Activated T-helper 17 cell treated with anti-CD3 and anti-CD28 coated beads, Interleukin-2, amount 50 U/mL, for 72 hours (primary cell): ENCODE results near the gene CCL5. TPM values are rescaled to one million over a fixed set of nuclear protein-coding genes. Genes with fewer than 3 reads are reported as not detected.

ENCODE experiments used
- ATAC-seq: fragments of 150-1000 bp; cut with Tn5 transposase; replicated peaks from 2 replicates; pipeline ENCODE4 v1.10.0; 2021; ENCODE audit warnings: mild to moderate bottlenecking, moderate library complexity
- H3K27ac Mint-ChIP-seq: one replicate; pipeline ENCODE4 v1.8.0; 2022; ENCODE audit warnings: mixed read lengths
- H3K27me3 Mint-ChIP-seq: one replicate; pipeline ENCODE4 v1.8.0; 2022; ENCODE audit warnings: mixed read lengths
- H3K36me3 Mint-ChIP-seq: one replicate; pipeline ENCODE4 v1.8.0; 2022; ENCODE audit warnings: low read depth, mild to moderate bottlenecking, mixed read lengths
- H3K4me1 Mint-ChIP-seq: one replicate; pipeline ENCODE4 v1.8.0; 2022; ENCODE audit warnings: mixed read lengths
- H3K4me3 Mint-ChIP-seq: one replicate; pipeline ENCODE4 v1.8.0; 2022; ENCODE audit warnings: mild to moderate bottlenecking, mixed read lengths
- H3K9me3 Mint-ChIP-seq: one replicate; pipeline ENCODE4 v1.8.0; 2022; ENCODE audit warnings: mixed read lengths
- total RNA-seq, 2 donors: library from RNA; stranded (reverse); gene quantifications; one replicate each; pipeline ENCODE4 v1.2.3, GENCODE V29; 2022

Gene CCL5
- 10 to 100 TPM; 17.2 to 22.5 TPM for total RNA-seq

- peak; percentile 91 for ATAC-seq
- Mint-ChIP-seq H3K27ac (peak within 1 kb of the TSS; percentile 92), H3K4me3 (peak within 1 kb of the TSS; percentile 69), H3K4me1 (peaks cover 18% of the 10 kb centered on the region), H3K27me3 (peaks cover 5% of the 10 kb centered on the region), H3K36me3 (no peaks in the 10 kb centered on the region), H3K9me3 (no peaks in the 10 kb centered on the region)
These were observed at the start of gene CCL5 for GRCh38 chr17:35879773-35880654. TSS of gene CCL5 (minus strand) at chr17:35880360.

- peaks cover 5% of the 10 kb centered on the region for H3K36me3 Mint-ChIP-seq
- no peaks in the 10 kb centered on the region for H3K27me3 Mint-ChIP-seq
- no peaks in the 10 kb centered on the region for H3K9me3 Mint-ChIP-seq
- H3K4me1 Mint-ChIP-seq = peaks cover 7% of the 10 kb centered on the region
- H3K4me3 Mint-ChIP-seq = no peak overlapping the region
- ATAC-seq = no peak
- no peak overlapping the region for H3K27ac Mint-ChIP-seq
These were observed 47.6 kb upstream of the CCL5 start for GRCh38 chr17:35927714-35928113.

- H3K27ac Mint-ChIP-seq = no peak overlapping the region
- no peaks in the 10 kb centered on the region for H3K27me3 Mint-ChIP-seq
These were observed 43.5 kb upstream of the CCL5 start for GRCh38 chr17:35923609-35924114.

GRCh38 chr17:35920229-35920628 is 40.1 kb upstream of the CCL5 start:
- H3K4me1 Mint-ChIP-seq = no peaks in the 10 kb centered on the region
- no peak for ATAC-seq

More at GRCh38 chr17:35923609-35924114, 43.5 kb upstream of the CCL5 start:
- Mint-ChIP-seq H3K4me3 (no peak overlapping the region), H3K36me3 (no peaks in the 10 kb centered on the region), H3K4me1 (no peaks in the 10 kb centered on the region), H3K9me3 (no peaks in the 10 kb centered on the region)
- peak; percentile 38 for ATAC-seq

GRCh38 chr17:35918665-35919064 is 38.5 kb upstream of the CCL5 start:
- no peak for ATAC-seq
- Mint-ChIP-seq H3K27me3 (peaks cover 4% of the 10 kb centered on the region), H3K27ac (no peak overlapping the region), H3K36me3 (no peaks in the 10 kb centered on the region), H3K4me3 (no peak overlapping the region), H3K9me3 (no peaks in the 10 kb centered on the region), H3K4me1 (no peaks in the 10 kb centered on the region)

More at GRCh38 chr17:35920229-35920628, 40.1 kb upstream of the CCL5 start:
- Mint-ChIP-seq H3K27me3 (peaks cover 4% of the 10 kb centered on the region), H3K36me3 (no peaks in the 10 kb centered on the region), H3K9me3 (no peaks in the 10 kb centered on the region), H3K4me3 (no peak overlapping the region), H3K27ac (no peak overlapping the region)

- no peak for ATAC-seq
- no peaks in the 10 kb centered on the region for H3K4me1 Mint-ChIP-seq
- no peak overlapping the region for H3K27ac Mint-ChIP-seq
- peaks cover 4% of the 10 kb centered on the region for H3K27me3 Mint-ChIP-seq
- H3K36me3 Mint-ChIP-seq = no peaks in the 10 kb centered on the region
- H3K4me3 Mint-ChIP-seq = no peak overlapping the region
- H3K9me3 Mint-ChIP-seq = no peaks in the 10 kb centered on the region
These were observed 37.5 kb upstream of the CCL5 start for GRCh38 chr17:35917519-35918213.

- no peak for ATAC-seq
- Mint-ChIP-seq H3K4me3 (no peak overlapping the region), H3K36me3 (no peaks in the 10 kb centered on the region)
These were observed 35.2 kb upstream of the CCL5 start for GRCh38 chr17:35915153-35915964.

GRCh38 chr17:35914354-35914753 is 34.2 kb upstream of the CCL5 start:
- Mint-ChIP-seq H3K36me3 (no peaks in the 10 kb centered on the region), H3K27ac (no peak overlapping the region), H3K27me3 (peaks cover 4% of the 10 kb centered on the region), H3K9me3 (no peaks in the 10 kb centered on the region), H3K4me1 (no peaks in the 10 kb centered on the region), H3K4me3 (no peak overlapping the region)
- ATAC-seq = no peak

More at GRCh38 chr17:35915153-35915964, 35.2 kb upstream of the CCL5 start:
- H3K27me3 Mint-ChIP-seq = peaks cover 4% of the 10 kb centered on the region
- no peaks in the 10 kb centered on the region for H3K9me3 Mint-ChIP-seq
- no peaks in the 10 kb centered on the region for H3K4me1 Mint-ChIP-seq
- H3K27ac Mint-ChIP-seq = no peak overlapping the region

- no peak for ATAC-seq
- Mint-ChIP-seq H3K27me3 (peaks cover 4% of the 10 kb centered on the region), H3K9me3 (no peaks in the 10 kb centered on the region), H3K4me1 (peaks cover 5% of the 10 kb centered on the region), H3K36me3 (no peaks in the 10 kb centered on the region), H3K27ac (no peak overlapping the region), H3K4me3 (no peak overlapping the region)
These were observed 33.4 kb upstream of the CCL5 start for GRCh38 chr17:35913609-35914008.

- no peak overlapping the region for H3K4me3 Mint-ChIP-seq
- no peaks in the 10 kb centered on the region for H3K36me3 Mint-ChIP-seq
- ATAC-seq = no peak
- H3K27ac Mint-ChIP-seq = no peak overlapping the region
- H3K4me1 Mint-ChIP-seq = peaks cover 5% of the 10 kb centered on the region
- no peaks in the 10 kb centered on the region for H3K9me3 Mint-ChIP-seq
- peaks cover 4% of the 10 kb centered on the region for H3K27me3 Mint-ChIP-seq
These were observed 32.8 kb upstream of the CCL5 start for GRCh38 chr17:35912942-35913341.

GRCh38 chr17:35912339-35912912 is 32.3 kb upstream of the CCL5 start:
- Mint-ChIP-seq H3K36me3 (no peaks in the 10 kb centered on the region), H3K9me3 (no peaks in the 10 kb centered on the region), H3K27ac (no peak overlapping the region), H3K27me3 (peaks cover 4% of the 10 kb centered on the region), H3K4me3 (no peak overlapping the region), H3K4me1 (peaks cover 5% of the 10 kb centered on the region)
- no peak for ATAC-seq

GRCh38 chr17:35909408-35909807 is 29.2 kb upstream of the CCL5 start:
- Mint-ChIP-seq H3K27ac (no peak overlapping the region), H3K36me3 (no peaks in the 10 kb centered on the region), H3K27me3 (peaks cover 3% of the 10 kb centered on the region), H3K4me3 (no peak overlapping the region), H3K9me3 (no peaks in the 10 kb centered on the region), H3K4me1 (peaks cover 5% of the 10 kb centered on the region)
- no peak for ATAC-seq

- Mint-ChIP-seq H3K9me3 (no peaks in the 10 kb centered on the region), H3K36me3 (no peaks in the 10 kb centered on the region), H3K27ac (no peak overlapping the region), H3K4me3 (no peak overlapping the region), H3K4me1 (peaks cover 5% of the 10 kb centered on the region), H3K27me3 (peaks cover 3% of the 10 kb centered on the region)
- ATAC-seq = no peak
These were observed 27.5 kb upstream of the CCL5 start for GRCh38 chr17:35907691-35908090.
